ENCODE data around the gene C1orf226.

DNA sequence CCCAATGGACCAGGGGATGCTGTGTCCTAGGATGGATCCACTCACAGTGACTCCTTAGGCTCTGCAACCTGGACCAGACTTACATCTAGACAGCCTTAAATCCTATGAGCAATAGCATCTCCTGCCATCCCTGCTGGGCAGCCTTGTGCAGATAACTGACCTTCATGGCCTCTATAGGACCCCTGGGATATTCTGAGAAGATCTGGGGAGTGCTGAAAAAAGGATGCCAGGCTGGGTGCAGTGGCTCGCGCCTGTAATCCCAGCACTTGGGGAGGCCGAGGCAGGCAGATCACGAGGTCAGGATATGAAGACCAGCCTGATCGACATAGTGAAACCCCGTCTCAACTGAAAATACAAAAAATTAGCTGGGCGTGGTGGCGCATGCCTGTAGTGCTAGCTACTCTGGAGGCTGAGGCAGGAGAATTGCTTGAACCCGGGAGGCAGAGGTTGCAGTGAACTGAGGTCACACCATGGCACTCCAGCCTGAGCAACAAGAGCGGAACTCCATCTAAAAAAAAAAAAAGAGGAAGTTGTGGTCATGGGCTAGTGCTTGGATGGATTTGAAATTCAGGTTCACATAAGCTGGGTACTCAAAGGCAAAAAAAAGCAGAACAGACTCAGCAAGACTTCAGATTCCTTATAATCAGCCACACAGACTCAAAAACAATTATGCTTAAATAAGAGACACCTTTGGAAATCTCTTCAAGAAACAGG lies 41.3 kb downstream of the C1orf226 start:
- TF ChIP-seq, protein P1, sequence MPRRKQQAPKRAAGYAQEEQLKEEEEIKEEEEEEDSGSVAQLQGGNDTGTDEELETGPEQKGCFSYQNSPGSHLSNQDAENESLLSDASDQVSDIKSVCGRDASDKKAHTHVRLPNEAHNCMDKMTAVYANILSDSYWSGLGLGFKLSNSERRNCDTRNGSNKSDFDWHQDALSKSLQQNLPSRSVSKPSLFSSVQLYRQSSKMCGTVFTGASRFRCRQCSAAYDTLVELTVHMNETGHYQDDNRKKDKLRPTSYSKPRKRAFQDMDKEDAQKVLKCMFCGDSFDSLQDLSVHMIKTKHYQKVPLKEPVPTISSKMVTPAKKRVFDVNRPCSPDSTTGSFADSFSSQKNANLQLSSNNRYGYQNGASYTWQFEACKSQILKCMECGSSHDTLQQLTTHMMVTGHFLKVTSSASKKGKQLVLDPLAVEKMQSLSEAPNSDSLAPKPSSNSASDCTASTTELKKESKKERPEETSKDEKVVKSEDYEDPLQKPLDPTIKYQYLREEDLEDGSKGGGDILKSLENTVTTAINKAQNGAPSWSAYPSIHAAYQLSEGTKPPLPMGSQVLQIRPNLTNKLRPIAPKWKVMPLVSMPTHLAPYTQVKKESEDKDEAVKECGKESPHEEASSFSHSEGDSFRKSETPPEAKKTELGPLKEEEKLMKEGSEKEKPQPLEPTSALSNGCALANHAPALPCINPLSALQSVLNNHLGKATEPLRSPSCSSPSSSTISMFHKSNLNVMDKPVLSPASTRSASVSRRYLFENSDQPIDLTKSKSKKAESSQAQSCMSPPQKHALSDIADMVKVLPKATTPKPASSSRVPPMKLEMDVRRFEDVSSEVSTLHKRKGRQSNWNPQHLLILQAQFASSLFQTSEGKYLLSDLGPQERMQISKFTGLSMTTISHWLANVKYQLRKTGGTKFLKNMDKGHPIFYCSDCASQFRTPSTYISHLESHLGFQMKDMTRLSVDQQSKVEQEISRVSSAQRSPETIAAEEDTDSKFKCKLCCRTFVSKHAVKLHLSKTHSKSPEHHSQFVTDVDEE (CRISPR knock-in tag; IDR thresholded peaks at IDR 0.05) = no peak
- TF ChIP-seq, protein P2, sequence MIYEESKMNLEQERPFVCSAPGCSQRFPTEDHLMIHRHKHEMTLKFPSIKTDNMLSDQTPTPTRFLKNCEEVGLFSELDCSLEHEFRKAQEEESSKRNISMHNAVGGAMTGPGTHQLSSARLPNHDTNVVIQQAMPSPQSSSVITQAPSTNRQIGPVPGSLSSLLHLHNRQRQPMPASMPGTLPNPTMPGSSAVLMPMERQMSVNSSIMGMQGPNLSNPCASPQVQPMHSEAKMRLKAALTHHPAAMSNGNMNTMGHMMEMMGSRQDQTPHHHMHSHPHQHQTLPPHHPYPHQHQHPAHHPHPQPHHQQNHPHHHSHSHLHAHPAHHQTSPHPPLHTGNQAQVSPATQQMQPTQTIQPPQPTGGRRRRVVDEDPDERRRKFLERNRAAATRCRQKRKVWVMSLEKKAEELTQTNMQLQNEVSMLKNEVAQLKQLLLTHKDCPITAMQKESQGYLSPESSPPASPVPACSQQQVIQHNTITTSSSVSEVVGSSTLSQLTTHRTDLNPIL (CRISPR knock-in tag; IDR thresholded peaks at IDR 0.05; ENCODE audit: low read depth) = no peak
- no peak for TF ChIP-seq ZNF70 (CRISPR knock-in tag; IDR thresholded peaks at IDR 0.05)
- no peak for TF ChIP-seq ZNF8 (CRISPR knock-in tag; IDR thresholded peaks at IDR 0.05)
- no peak for TF ChIP-seq ZC3H10 (CRISPR knock-in tag; IDR thresholded peaks at IDR 0.05)
- no peak for TF ChIP-seq TCF4 (CRISPR knock-in tag; IDR thresholded peaks at IDR 0.05; ENCODE audit: borderline replicate concordance)
- TF ChIP-seq RARB (CRISPR knock-in tag; IDR thresholded peaks at IDR 0.05) = no peak
- TF ChIP-seq, protein P3, sequence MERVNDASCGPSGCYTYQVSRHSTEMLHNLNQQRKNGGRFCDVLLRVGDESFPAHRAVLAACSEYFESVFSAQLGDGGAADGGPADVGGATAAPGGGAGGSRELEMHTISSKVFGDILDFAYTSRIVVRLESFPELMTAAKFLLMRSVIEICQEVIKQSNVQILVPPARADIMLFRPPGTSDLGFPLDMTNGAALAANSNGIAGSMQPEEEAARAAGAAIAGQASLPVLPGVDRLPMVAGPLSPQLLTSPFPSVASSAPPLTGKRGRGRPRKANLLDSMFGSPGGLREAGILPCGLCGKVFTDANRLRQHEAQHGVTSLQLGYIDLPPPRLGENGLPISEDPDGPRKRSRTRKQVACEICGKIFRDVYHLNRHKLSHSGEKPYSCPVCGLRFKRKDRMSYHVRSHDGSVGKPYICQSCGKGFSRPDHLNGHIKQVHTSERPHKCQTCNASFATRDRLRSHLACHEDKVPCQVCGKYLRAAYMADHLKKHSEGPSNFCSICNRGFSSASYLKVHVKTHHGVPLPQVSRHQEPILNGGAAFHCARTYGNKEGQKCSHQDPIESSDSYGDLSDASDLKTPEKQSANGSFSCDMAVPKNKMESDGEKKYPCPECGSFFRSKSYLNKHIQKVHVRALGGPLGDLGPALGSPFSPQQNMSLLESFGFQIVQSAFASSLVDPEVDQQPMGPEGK (CRISPR knock-in tag; IDR thresholded peaks at IDR 0.05; ENCODE audit: borderline replicate concordance) = no peak

Measured in SK-N-SH treated with all-trans-retinoic acid at 6 μM for 48 hours (cell line).